H1 (cell line): ENCODE results near the gene SLC25A17. TPM values are rescaled to one million over a fixed set of nuclear protein-coding genes. Genes with fewer than 3 reads are reported as not detected.

ENCODE experiments used
- CTCF ChIA-PET: fragments of 300-600 bp; sonication (Branson Sonifier 250); formaldehyde crosslinking; loops from one replicate; lab custom pipeline; 2021; ENCODE audit not compliant: partially characterized antibody; lab: Charles Lee
- POLR2A ChIA-PET: fragments of 300-600 bp; sonication (Branson Sonifier 250); formaldehyde crosslinking; loops from one replicate; lab custom pipeline; 2021; ENCODE audit warnings: inconsistent platforms; ENCODE audit not compliant: partially characterized antibody; lab: Charles Lee
- DNase-seq, 2 experiments: peaks; one replicate each; pipeline versions ENCODE4 v3.0.0 to v3.0.0-alpha.2; 2010 to 2022; ENCODE audit warnings: low spot score in 2 of 2, low read depth in 1 of 2, mixed read lengths in 1 of 2
- FAIRE-seq: peaks from 2 replicates; lab custom pipeline; 2011; peaks lifted over from hg19 to GRCh38; lab: Jason Lieb, UNC
- H2AFZ ChIP-seq: 2 replicates; pipeline ENCODE4 v1.8.1; 2012; ENCODE audit warnings: low read length, inconsistent platforms
- H2AK5ac ChIP-seq: 2 replicates; pipeline ENCODE4 v1.6.1; 2013; ENCODE audit warnings: low read depth, low read length
- H2BK120ac ChIP-seq: replicated peaks from 2 replicates; pipeline ENCODE3; 2013; ENCODE audit warnings: low read depth, low read length, inconsistent platforms
- H2BK12ac ChIP-seq: 2 replicates; pipeline ENCODE4 v1.6.1; 2013; ENCODE audit warnings: low read depth, low read length
- H2BK15ac ChIP-seq: 2 replicates; pipeline ENCODE4 v1.6.1; 2013; ENCODE audit warnings: low read length
- H2BK20ac ChIP-seq: 2 replicates; pipeline ENCODE4 v1.6.1; 2013; ENCODE audit warnings: low read length
- H2BK5ac ChIP-seq: 2 replicates; pipeline ENCODE4 v1.6.1; 2013; ENCODE audit warnings: low read depth, low read length
- H3K14ac ChIP-seq: 2 replicates; pipeline ENCODE4 v1.6.1; 2013; ENCODE audit warnings: inconsistent platforms; ENCODE audit not compliant: insufficient read length
- H3K18ac ChIP-seq: 2 replicates; pipeline ENCODE4 v1.6.1; 2013; ENCODE audit warnings: low read length; ENCODE audit errors: extremely low read depth
- H3K23ac ChIP-seq: 2 replicates; pipeline ENCODE4 v1.6.1; 2013; ENCODE audit warnings: inconsistent platforms; ENCODE audit not compliant: insufficient read length
- H3K23me2 ChIP-seq: 2 replicates; pipeline ENCODE4 v1.6.1; 2013; ENCODE audit warnings: low read depth, low read length
- H3K27ac ChIP-seq: 2 replicates; pipeline ENCODE4 v1.6.1; 2011; ENCODE audit warnings: low read depth, low read length, inconsistent platforms
- H3K27me3 ChIP-seq, 4 experiments: replicated peaks in 1 of 4; 1 replicate in 1 of 4; 2 replicates in 3 of 4; pipeline versions ENCODE4 v1.6.1 to v1.8.1; 2011 to 2013; ENCODE audit warnings: low read length in 3 of 4, mild to moderate bottlenecking in 3 of 4, inconsistent platforms in 2 of 4, mixed read lengths in 2 of 4, moderate library complexity in 1 of 4; ENCODE audit not compliant: control insufficient read depth in 3 of 4, insufficient read depth in 3 of 4; ENCODE audit errors: extremely low read depth in 1 of 4
- H3K36me3 ChIP-seq, 4 experiments: 2 replicates each; pipeline versions ENCODE4 v1.6.1 to v1.8.1; 2011 to 2013; ENCODE audit warnings: mild to moderate bottlenecking in 4 of 4, low read length in 3 of 4, moderate library complexity in 2 of 4, control low read depth in 1 of 4, inconsistent platforms in 1 of 4; ENCODE audit not compliant: insufficient read depth in 4 of 4, control insufficient read depth in 2 of 4
- H3K4ac ChIP-seq: replicated peaks from 2 replicates; pipeline ENCODE3; 2013; ENCODE audit warnings: low read length, low read depth, mixed read lengths, inconsistent platforms; ENCODE audit not compliant: insufficient read length
- H3K4me1 ChIP-seq, 4 experiments: replicated peaks in 1 of 4; 1 replicate in 1 of 4; 2 replicates in 3 of 4; pipeline versions ENCODE4 v1.6.1 to v1.8.1; 2011 to 2013; ENCODE audit warnings: low read length in 3 of 4, inconsistent platforms in 2 of 4, mixed read lengths in 1 of 4; ENCODE audit not compliant: insufficient read depth in 4 of 4, control insufficient read depth in 3 of 4
- H3K4me2 ChIP-seq, 2 experiments: 2 replicates each; pipeline versions ENCODE4 v1.6.1 to v1.8.1; 2011 to 2013; ENCODE audit warnings: low read depth in 2 of 2, low read length in 2 of 2, control low read depth in 1 of 2, inconsistent platforms in 1 of 2, mild to moderate bottlenecking in 1 of 2; ENCODE audit not compliant: insufficient read depth in 1 of 2
- H3K4me3 ChIP-seq, 4 experiments: fragments of 200-600, 300-600 bp in 1 of 4; sonication (generic), shearing (Covaris generic), sonication (Bioruptor Twin) in 1 of 4; 2 replicates each; pipeline versions ENCODE4 v1.5.1 to v1.8.1; 2011 to 2016; ENCODE audit warnings: low read length in 4 of 4, low read depth in 3 of 4, control low read depth in 2 of 4, inconsistent platforms in 2 of 4, mild to moderate bottlenecking in 2 of 4, mixed read lengths in 1 of 4, moderate library complexity in 1 of 4; ENCODE audit not compliant: insufficient read depth in 2 of 4; ENCODE audit errors: extremely low read depth in 1 of 4
- H3K56ac ChIP-seq: replicated peaks from 2 replicates; pipeline ENCODE3; 2013; ENCODE audit warnings: low read depth, mild to moderate bottlenecking, mixed read lengths, low read length, inconsistent platforms; ENCODE audit not compliant: insufficient read length
- H3K79me1 ChIP-seq: 2 replicates; pipeline ENCODE4 v1.6.1; 2013; ENCODE audit warnings: low read depth, low read length, control low read depth
- H3K79me2 ChIP-seq, 2 experiments: 2 replicates each; pipeline versions ENCODE4 v1.6.1 to v1.8.1; 2012 to 2013; ENCODE audit warnings: low read length in 2 of 2, mild to moderate bottlenecking in 2 of 2, inconsistent platforms in 1 of 2; ENCODE audit not compliant: insufficient read depth in 2 of 2, control insufficient read depth in 1 of 2
- H3K9ac ChIP-seq, 4 experiments: replicated peaks in 1 of 4; 1 replicate in 1 of 4; 2 replicates in 3 of 4; pipeline versions ENCODE4 v1.6.1 to v1.8.1; 2011 to 2013; ENCODE audit warnings: low read depth in 3 of 4, low read length in 3 of 4, control low read depth in 2 of 4, mild to moderate bottlenecking in 2 of 4, moderate library complexity in 2 of 4, inconsistent platforms in 1 of 4; ENCODE audit errors: extremely low read depth in 1 of 4
- H3K9me3 ChIP-seq, 2 experiments: 2 replicates each; pipeline versions ENCODE4 v1.6.1 to v1.8.1; 2012 to 2013; ENCODE audit warnings: mild to moderate bottlenecking in 2 of 2, moderate library complexity in 2 of 2, control low read depth in 1 of 2, inconsistent platforms in 1 of 2, low read depth in 1 of 2, low read length in 1 of 2, mixed read lengths in 1 of 2; ENCODE audit not compliant: insufficient read depth in 2 of 2
- H4K20me1 ChIP-seq, 2 experiments: replicated peaks in 1 of 2; 2 replicates each; pipeline versions ENCODE3 to v1.8.1; 2011 to 2013; ENCODE audit warnings: inconsistent platforms in 2 of 2, low read length in 2 of 2, mild to moderate bottlenecking in 1 of 2; ENCODE audit not compliant: insufficient read depth in 2 of 2, control insufficient read depth in 1 of 2
- H4K5ac ChIP-seq: 2 replicates; pipeline ENCODE4 v1.6.1; 2013; ENCODE audit warnings: low read length, low read depth, mixed read lengths, inconsistent platforms; ENCODE audit not compliant: insufficient read length
- H4K8ac ChIP-seq: 2 replicates; pipeline ENCODE4 v1.8.0; 2013; ENCODE audit warnings: mild to moderate bottlenecking, moderate library complexity, low read length, inconsistent platforms; ENCODE audit not compliant: insufficient read depth; ENCODE audit errors: extremely low read depth
- H4K91ac ChIP-seq: replicated peaks from 2 replicates; pipeline ENCODE3; 2013; ENCODE audit warnings: low read length, mixed read lengths, inconsistent platforms; ENCODE audit not compliant: insufficient read length
- CBX8 ChIP-seq: fragments of 300-800, 300-1000 bp; sonication (generic); IDR thresholded peaks from 2 replicates; pipeline ENCODE4 v1.7.1; 2016; ENCODE audit warnings: low read depth, low read length, borderline replicate concordance
- SRF ChIP-seq: IDR thresholded peaks from 2 replicates; pipeline ENCODE4 v1.6.1; 2011; ENCODE audit warnings: mild to moderate bottlenecking, low read depth, low read length, moderate library complexity
- WGBS, 2 experiments: shearing (Covaris generic) in 1 of 2; methylation state at CpG; one replicate each; pipeline versions ENCODE4 v1.1.6 to v1.1.7; 2013 to 2015; ENCODE audit warnings: low lambda C conversion rate in 2 of 2, mixed read lengths in 2 of 2, inconsistent platforms in 1 of 2, low coverage in 1 of 2, missing lambda C conversion rate in 1 of 2; ENCODE audit not compliant: insufficient replicate concordance in 2 of 2, insufficient coverage in 1 of 2, insufficient read length in 1 of 2; ENCODE audit errors: extremely low coverage in 1 of 2, missing lambda C conversion rate in 1 of 2; 5-methylcytosine and 5-hydroxymethylcytosine counted together
- polyA plus RNA-seq, 7 experiments: library from polyadenylated mRNA; depleted of rRNA in 3 of 7; stranded (reverse) in 5 of 7; unstranded in 2 of 7; fragments of >200 nt in 5 of 7; fragments of 200-250 nt in 2 of 7; gene quantifications; 1 replicate in 5 of 7; 2 replicates in 1 of 7; 4 replicates in 1 of 7; pipeline versions ENCODE4 v1.2.1 to v1.2.3, GENCODE V29; 2011 to 2013; ENCODE audit warnings: missing spikeins in 2 of 7, mixed read lengths in 2 of 7
- total RNA-seq: library from RNA; stranded (reverse); fragmentation: NEBNext Ultra II Directional; extraction: Animal tissue kit (Norgen Biotek cat#: 25700); gene quantifications from 2 replicates; pipeline ENCODE4 v1.2.1, GENCODE V29; 2021

Gene SLC25A17
- total and polyA plus RNA-seq, 2 of the 8 experiments (the other 6 are each of a cell fraction or from before 2014, with no cell fraction given), result 17.9 to 40.4 TPM

DNA sequence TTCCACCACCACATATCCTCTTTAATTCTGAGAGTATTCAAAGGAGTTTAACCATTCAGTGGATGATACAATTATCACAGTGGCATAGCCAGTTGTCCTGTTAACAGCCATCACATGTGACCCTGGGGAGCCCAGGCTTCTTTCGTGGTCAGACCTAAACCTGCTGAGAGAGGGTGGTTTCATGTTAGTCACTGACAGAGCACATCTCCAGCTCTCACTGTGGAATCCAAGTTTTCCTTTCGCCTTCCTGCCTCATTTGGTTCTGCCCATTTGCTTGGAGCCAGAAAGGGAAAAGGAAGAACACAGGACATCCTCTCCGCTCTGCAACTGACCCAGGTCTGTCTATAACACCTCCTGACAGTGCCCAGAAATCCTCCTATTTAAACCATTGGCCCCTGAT lies 79.4 kb downstream of the SLC25A17 start:
- Histone ChIP-seq H3K79me2 (no peaks in the 10 kb centered on the region), H3K23ac (no peak overlapping the region), H2BK120ac (no peak overlapping the region), H3K27me3 (no peaks in the 10 kb centered on the region), H4K5ac (no peak overlapping the region), H3K9me3 (no peaks in the 10 kb centered on the region), H4K20me1 (no peaks in the 10 kb centered on the region), H2AFZ (0 out of 2 replicates have a peak overlapping the region, but pooled peaks have one; percentile 17), H4K8ac (no peak overlapping the region), H3K56ac (no peak overlapping the region), H3K23me2 (no peaks in the 10 kb centered on the region), H3K18ac (no peak overlapping the region), H3K36me3 (no peaks in the 10 kb centered on the region), H2BK15ac (0 out of 2 replicates have a peak overlapping the region, but pooled peaks have one; percentile 46), H2BK20ac (no peak overlapping the region), H3K79me1 (no peaks in the 10 kb centered on the region), H2BK5ac (no peak overlapping the region; the same call in 1 of the 2 replicates), H3K4me3 (no peak overlapping the region), H3K14ac (no peak overlapping the region), H2AK5ac (no peak overlapping the region), H3K4ac (peak overlapping the region; percentile 34), H3K4me2 (no peak overlapping the region), H3K4me1 (no peaks in the 10 kb centered on the region), H2BK12ac (0 out of 2 replicates have a peak overlapping the region, but pooled peaks have one; percentile 28), H3K9ac (no peak overlapping the region), H4K91ac (no peak overlapping the region), H3K27ac (no peak overlapping the region)
- no peak for FAIRE-seq
- 85% methylated on average over 3 of the region's 3 CpGs; no CpG with 5 or more reads in 1 of the 2 experiments for WGBS, 2 experiments
- CTCF ChIA-PET, result interaction anchor here (0.6 to 2.9 kb wide), 5 partner anchors 14 to 101 kb away, joined by 3 to 8 read pairs (median 3); no protein-coding TSS in a partner anchor
- TF ChIP-seq SRF (no peak), CBX8 (no peak)
- no peak for DNase-seq
- POLR2A ChIA-PET, result no interaction called here
